22Rv1 (cell line): Measurements from ENCODE around the gene GPR83.

Experiments used
- H3K27ac ChIP-seq: fragments of 450-650 bp; 2 replicates; pipeline ENCODE4 v1.5.1; 2017
- CTCF ChIP-seq: fragments of 450-650 bp; IDR thresholded peaks from 2 replicates; pipeline ENCODE4 v1.5.1; 2017; ENCODE audit warnings: mild to moderate bottlenecking
- ZFX ChIP-seq: fragments of 450-650 bp; IDR thresholded peaks from 2 replicates; pipeline ENCODE4 v1.6.1; 2017; ENCODE audit warnings: antibody characterized with exemption, borderline replicate concordance

The GPR83 gene

GRCh38 chr11:94400839-94401772, at the start of gene GPR83:
Gene GPR83 (minus strand): TSS chr11:94401419. CDS start chr11:94401247, 172 bp downstream.
- no peak for TF ChIP-seq CTCF
- no peak for TF ChIP-seq ZFX

GRCh38 chr11:94450048-94450447, 48.8 kb upstream of the GPR83 start:
- TF ChIP-seq ZFX (no peak), CTCF (no peak)
- H3K27ac ChIP-seq = no peak overlapping the region

More at GRCh38 chr11:94400839-94401772, at the start of gene GPR83:
- H3K27ac ChIP-seq = no peak within 1 kb of the TSS

GRCh38 chr11:94449437-94449836, 48.2 kb upstream of the GPR83 start:
- H3K27ac ChIP-seq = no peak overlapping the region
- TF ChIP-seq CTCF = no peak
- TF ChIP-seq ZFX = no peak

- no peak overlapping the region for H3K27ac ChIP-seq
- no peak for TF ChIP-seq CTCF
- no peak for TF ChIP-seq ZFX
These were observed 47.8 kb upstream of the GPR83 start for GRCh38 chr11:94449029-94449428.

GRCh38 chr11:94447149-94447548, 45.9 kb upstream of the GPR83 start:
- TF ChIP-seq ZFX (no peak), CTCF (no peak)
- no peak overlapping the region for H3K27ac ChIP-seq

GRCh38 chr11:94445641-94446040, 44.4 kb upstream of the GPR83 start:
- TF ChIP-seq ZFX (no peak), CTCF (no peak)
- no peak overlapping the region for H3K27ac ChIP-seq

- TF ChIP-seq CTCF = no peak
- TF ChIP-seq ZFX = no peak
- H3K27ac ChIP-seq = no peak overlapping the region
These were observed 31.8 kb upstream of the GPR83 start for GRCh38 chr11:94433049-94433448.
